Caco-2 (cell line): ENCODE results near the gene MROH2A. TPM values are rescaled to one million over a fixed set of nuclear protein-coding genes. Genes with fewer than 3 reads are reported as not detected.
A peak's percentile ranks its signal among the peaks of the same experiment; 100 is the strongest.

Experiments
- BruUV-seq: library from RNA; stranded (reverse); fragments of 400-500 nt; replicated peaks from 2 replicates; lab custom pipeline; 2021; lab: Mats Ljungman, UMichigan
- CTCF ChIA-PET: fragments of 300-600 bp; sonication (Branson Sonifier 250); formaldehyde crosslinking; loops from one replicate; lab custom pipeline; 2022; ENCODE audit warnings: antibody characterized with exemption; lab: Charles Lee
- POLR2A ChIA-PET: fragments of 300-600 bp; sonication (Branson Sonifier 250); formaldehyde crosslinking; loops from one replicate; lab custom pipeline; 2022; ENCODE audit warnings: antibody characterized with exemption; lab: Charles Lee
- DNase-seq, 2 experiments: peaks; one replicate each; pipeline versions ENCODE4 v3.0.0 to v3.0.0-alpha.2; 2020 to 2022
- H3K27me3 ChIP-seq: replicated peaks from 2 replicates; pipeline ENCODE4 v1.6.0; 2011; ENCODE audit warnings: low read length; ENCODE audit not compliant: control insufficient read depth, insufficient read depth
- H3K36me3 ChIP-seq: 2 replicates; pipeline ENCODE4 v1.5.1; 2011; ENCODE audit warnings: low read length; ENCODE audit not compliant: control insufficient read depth, insufficient read depth
- H3K4me1 ChIP-seq: fragments of 250-450 bp; sonication (Bioruptor Pico); 2 replicates; pipeline ENCODE4 v1.5.1; 2020; ENCODE audit warnings: mild to moderate bottlenecking
- H3K4me3 ChIP-seq: 2 replicates; pipeline ENCODE4 v1.5.1; 2011; ENCODE audit warnings: low read depth, mild to moderate bottlenecking, control low read depth, low read length
- H3K9me3 ChIP-seq: fragments of 250-450 bp; sonication (Bioruptor Pico); 2 replicates; pipeline ENCODE4 v1.5.1; 2020; ENCODE audit warnings: mild to moderate bottlenecking, moderate library complexity
- H3K27ac Mint-ChIP-seq: one replicate; pipeline ENCODE4 v1.8.0; 2022; ENCODE audit warnings: mixed read lengths; ENCODE audit not compliant: unreplicated experiment
- H3K27me3 Mint-ChIP-seq: one replicate; pipeline ENCODE4 v1.8.0; 2022; ENCODE audit warnings: mixed read lengths; ENCODE audit not compliant: insufficient read depth, unreplicated experiment
- H3K36me3 Mint-ChIP-seq: one replicate; pipeline ENCODE4 v1.8.0; 2022; ENCODE audit warnings: mild to moderate bottlenecking, mixed read lengths; ENCODE audit not compliant: insufficient read depth, unreplicated experiment
- H3K4me1 Mint-ChIP-seq: one replicate; pipeline ENCODE4 v1.8.0; 2022; ENCODE audit warnings: low read depth, mixed read lengths; ENCODE audit not compliant: unreplicated experiment
- H3K4me3 Mint-ChIP-seq: one replicate; pipeline ENCODE4 v1.8.0; 2022; ENCODE audit warnings: mild to moderate bottlenecking, moderate library complexity, mixed read lengths; ENCODE audit not compliant: unreplicated experiment
- H3K9me3 Mint-ChIP-seq: one replicate; pipeline ENCODE4 v1.8.0; 2022; ENCODE audit warnings: mixed read lengths; ENCODE audit not compliant: unreplicated experiment
- CTCF ChIP-seq, 2 experiments: fragments of 200-600 bp in 1 of 2; IDR thresholded peaks; 1 replicate in 1 of 2; 2 replicates in 1 of 2; pipeline versions ENCODE4 v1.5.1 to v1.8.0; 2011 to 2022; ENCODE audit warnings: antibody characterized with exemption in 1 of 2, control low read depth in 1 of 2, inconsistent platforms in 1 of 2, low read depth in 1 of 2, low read length in 1 of 2, mild to moderate bottlenecking in 1 of 2, moderate library complexity in 1 of 2; ENCODE audit not compliant: insufficient read depth in 1 of 2, severe bottlenecking in 1 of 2, unreplicated experiment in 1 of 2
- intact Hi-C: fragments of 100-400 bp; cut with micrococcal nuclease; formaldehyde crosslinking; loops from one replicate; pipeline ENCODE4 v1.10.0; 2022; ENCODE audit not compliant: unreplicated experiment
- total RNA-seq: library from RNA; stranded (reverse); gene quantifications from 2 replicates; pipeline ENCODE4 v1.2.3, GENCODE V29; 2022

Gene MROH2A
- total RNA-seq, 1 experiment from 2014 or later, result not detected

- no TSS peak for BruUV-seq
- Histone ChIP-seq H3K4me3 (no peak overlapping the region), H3K4me1 (no peaks in the 10 kb centered on the region), H3K27me3 (no peaks in the 10 kb centered on the region), H3K9me3 (no peaks in the 10 kb centered on the region), H3K36me3 (no peaks in the 10 kb centered on the region)
- CTCF ChIA-PET, result interaction anchor here (0.7 to 1.1 kb wide), 4 partner anchors 346 to 390 kb away, joined by 4 to 6 read pairs (median 5); no protein-coding TSS in a partner anchor
- peak; percentile 47 to 55 for DNase-seq
- Mint-ChIP-seq H3K4me1 (no peaks in the 10 kb centered on the region), H3K36me3 (peaks cover 42% of the 10 kb centered on the region), H3K27me3 (no peaks in the 10 kb centered on the region), H3K27ac (no peak overlapping the region), H3K9me3 (no peaks in the 10 kb centered on the region), H3K4me3 (no peak overlapping the region)
- POLR2A ChIA-PET, result no interaction called here
- intact Hi-C loops, result loop anchor here (5.0 kb wide), 1 partner anchor 351 kb away; no protein-coding TSS in a partner anchor
- peak; percentile 34 to 36 for TF ChIP-seq CTCF (IDR thresholded peaks at IDR 0.05; ENCODE audit: insufficient read depth in 1 of 2, low read depth in 1 of 2, low read length in 1 of 2, severe bottlenecking in 1 of 2, unreplicated experiment in 1 of 2)
Measured at GRCh38 chr2:233832869-233833311, 54.8 kb downstream of the MROH2A start.

- Mint-ChIP-seq H3K27me3 (no peaks in the 10 kb centered on the region), H3K36me3 (peaks cover 47% of the 10 kb centered on the region), H3K9me3 (no peaks in the 10 kb centered on the region), H3K27ac (no peak overlapping the region), H3K4me1 (no peaks in the 10 kb centered on the region), H3K4me3 (no peak overlapping the region)
- no peaks in the 10 kb centered on the region for H3K36me3 ChIP-seq
- H3K4me1 ChIP-seq, result no peaks in the 10 kb centered on the region
- no peaks in the 10 kb centered on the region for H3K9me3 ChIP-seq
- intact Hi-C loops, result loop anchor here (5.0 kb wide), 1 partner anchor 351 kb away; no protein-coding TSS in a partner anchor
- no peaks in the 10 kb centered on the region for H3K27me3 ChIP-seq
- no peak for DNase-seq
- no TSS peak for BruUV-seq
- CTCF ChIA-PET, result interaction anchor here (0.7 to 1.1 kb wide), 3 partner anchors 353 to 390 kb away, joined by 4 to 6 read pairs (median 5); no protein-coding TSS in a partner anchor
- no peak for TF ChIP-seq CTCF (IDR thresholded peaks at IDR 0.05; ENCODE audit: insufficient read depth in 1 of 2, low read depth in 1 of 2, low read length in 1 of 2, severe bottlenecking in 1 of 2, unreplicated experiment in 1 of 2)
- POLR2A ChIA-PET, result no interaction called here
- no peak overlapping the region for H3K4me3 ChIP-seq
Measured at GRCh38 chr2:233833345-233833744, 55.2 kb downstream of the MROH2A start.

- Mint-ChIP-seq H3K36me3 (peaks cover 69% of the 10 kb centered on the region), H3K9me3 (no peaks in the 10 kb centered on the region), H3K4me1 (no peaks in the 10 kb centered on the region), H3K27ac (no peak overlapping the region), H3K27me3 (no peaks in the 10 kb centered on the region), H3K4me3 (no peak overlapping the region)
- Histone ChIP-seq H3K36me3 (no peaks in the 10 kb centered on the region; the same call in 1 of the 2 replicates), H3K4me3 (no peak overlapping the region), H3K4me1 (no peaks in the 10 kb centered on the region), H3K27me3 (no peaks in the 10 kb centered on the region), H3K9me3 (no peaks in the 10 kb centered on the region)
- DNase-seq, result no peak
- POLR2A ChIA-PET, result no interaction called here
- CTCF ChIA-PET, result no interaction called here
- intact Hi-C loops, result no loop called here
- no peak for TF ChIP-seq CTCF (IDR thresholded peaks at IDR 0.05; ENCODE audit: insufficient read depth in 1 of 2, low read depth in 1 of 2, low read length in 1 of 2, severe bottlenecking in 1 of 2, unreplicated experiment in 1 of 2)
- no TSS peak for BruUV-seq
Measured at GRCh38 chr2:233835230-233836186, 57.4 kb downstream of the MROH2A start.
